ENCODE measurements around the gene ZBTB20. TPM values are rescaled to one million over a fixed set of nuclear protein-coding genes. Genes with fewer than 3 reads are reported as not detected.
"Not testable (repeated sequence)": the region's sequence is repeated elsewhere in the genome, so short reads cannot be mapped to it uniquely, and the experiment has no call there.

ZBTB20 gene
- total RNA-seq, 1 donor from 2014 or later, result 84.2 TPM

- intact Hi-C loops (cut with DNase I), result no loop called here
- no peak for DNase-seq (ENCODE audit: low spot score)
Observed at GRCh38 chr3:115154611-115155010, 7.5 kb upstream of the ZBTB20 start.

GRCh38 chr3:115151921-115152320 is 4.8 kb upstream of the ZBTB20 start:
- intact Hi-C loops (cut with DNase I), result no loop called here
- DNase-seq (ENCODE audit: low spot score), result no peak

- intact Hi-C loops (cut with DNase I), result loop anchor here (10.0 kb wide), 1 partner anchor 763 kb away; no protein-coding TSS in a partner anchor
- DNase-seq (ENCODE audit: low spot score), result no peak
Observed at GRCh38 chr3:115148142-115148790, 1.2 kb upstream of the ZBTB20 start.

GRCh38 chr3:115147329-115148141 is 447 bp upstream of the ZBTB20 start:
- DNase-seq (ENCODE audit: low spot score), result peak; percentile 98
- intact Hi-C loops (cut with DNase I), result loop anchor here (2.0 to 10.0 kb wide), 2 partner anchors 47 to 763 kb away; no protein-coding TSS in a partner anchor

GRCh38 chr3:115146032-115146417 is 1.1 kb downstream of the ZBTB20 start:
- DNase-seq (ENCODE audit: low spot score), result no peak
- intact Hi-C loops (cut with DNase I), result loop anchor here (2.0 to 10.0 kb wide), 2 partner anchors 45 to 761 kb away; no protein-coding TSS in a partner anchor

GRCh38 chr3:115141033-115141757 is 5.9 kb downstream of the ZBTB20 start:
- intact Hi-C loops (cut with DNase I), result loop anchor here (10.0 kb wide), 1 partner anchor 756 kb away; no protein-coding TSS in a partner anchor
- no peak for DNase-seq (ENCODE audit: low spot score)

GRCh38 chr3:115139072-115139471 is 8.0 kb downstream of the ZBTB20 start:
- intact Hi-C loops (cut with DNase I), result no loop called here
- no peak for DNase-seq (ENCODE audit: low spot score)

- DNase-seq (ENCODE audit: low spot score), result no peak
- intact Hi-C loops (cut with DNase I), result no loop called here
Observed at GRCh38 chr3:115134648-115135347, 12.3 kb downstream of the ZBTB20 start.

- intact Hi-C loops (cut with DNase I), result no loop called here
- no peak for DNase-seq (ENCODE audit: low spot score)
Observed at GRCh38 chr3:115127208-115127607, 19.9 kb downstream of the ZBTB20 start.

- intact Hi-C loops (cut with DNase I), result no loop called here
- no peak for DNase-seq (ENCODE audit: low spot score)
Observed at GRCh38 chr3:115120597-115120996, 26.5 kb downstream of the ZBTB20 start.

- DNase-seq (ENCODE audit: low spot score), result no peak
- intact Hi-C loops (cut with DNase I), result no loop called here
Observed at GRCh38 chr3:115113367-115113766, 33.7 kb downstream of the ZBTB20 start.

- no peak for DNase-seq (ENCODE audit: low spot score)
- intact Hi-C loops (cut with DNase I), result no loop called here
Observed at GRCh38 chr3:115111632-115112031, 35.5 kb downstream of the ZBTB20 start.

- intact Hi-C loops (cut with DNase I), result no loop called here
- DNase-seq (ENCODE audit: low spot score), result no peak
Observed at GRCh38 chr3:115110830-115111229, 36.3 kb downstream of the ZBTB20 start.

- intact Hi-C loops (cut with DNase I); DNase-seq (ENCODE audit: low spot score): not testable (repeated sequence)
Observed at GRCh38 chr3:115110066-115110465, 37.0 kb downstream of the ZBTB20 start.

- intact Hi-C loops (cut with DNase I), result no loop called here
- no peak for DNase-seq (ENCODE audit: low spot score)
Observed at GRCh38 chr3:115108614-115109013, 38.5 kb downstream of the ZBTB20 start.

- no peak for DNase-seq (ENCODE audit: low spot score)
- intact Hi-C loops (cut with DNase I), result no loop called here
Observed at GRCh38 chr3:115102046-115102445, 45.0 kb downstream of the ZBTB20 start.

GRCh38 chr3:115100806-115101205 is 46.3 kb downstream of the ZBTB20 start:
- intact Hi-C loops (cut with DNase I), result loop anchor here (2.0 kb wide), 1 partner anchor 46 kb away; the partner anchor contains the start of gene ZBTB20
- DNase-seq (ENCODE audit: low spot score), result no peak

GRCh38 chr3:115099986-115100571 is 47.0 kb downstream of the ZBTB20 start:
- intact Hi-C loops (cut with DNase I), result loop anchor here (2.0 kb wide), 1 partner anchor 47 kb away; the partner anchor contains the start of gene ZBTB20
- DNase-seq (ENCODE audit: low spot score), result no peak
